HG03571 (cell line): ENCODE results near the gene RYR1.
"Not testable (repeated sequence)": the region's sequence is repeated elsewhere in the genome, so short reads cannot be mapped to it uniquely, and the experiment has no call there.

Experiments
- ATAC-seq: cut with Tn5 transposase; IDR thresholded peaks from one replicate; pipeline ENCODE4 v1.9.1; 2021; ENCODE audit not compliant: unreplicated experiment

RYR1 gene

DNA sequence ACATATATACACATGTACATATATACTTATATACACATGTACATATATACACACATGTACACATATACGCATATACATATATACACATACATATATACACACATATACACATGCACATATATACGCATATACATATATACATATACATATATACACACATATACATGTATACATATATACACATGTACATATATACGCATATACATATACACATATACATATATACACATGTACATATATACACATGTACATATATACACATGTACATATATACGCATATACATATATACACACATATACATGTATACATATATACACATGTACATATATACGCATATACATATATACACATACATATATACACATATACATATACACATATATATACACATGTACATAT is 169.4 kb downstream of the RYR1 start:
- not testable (repeated sequence) for ATAC-seq

DNA sequence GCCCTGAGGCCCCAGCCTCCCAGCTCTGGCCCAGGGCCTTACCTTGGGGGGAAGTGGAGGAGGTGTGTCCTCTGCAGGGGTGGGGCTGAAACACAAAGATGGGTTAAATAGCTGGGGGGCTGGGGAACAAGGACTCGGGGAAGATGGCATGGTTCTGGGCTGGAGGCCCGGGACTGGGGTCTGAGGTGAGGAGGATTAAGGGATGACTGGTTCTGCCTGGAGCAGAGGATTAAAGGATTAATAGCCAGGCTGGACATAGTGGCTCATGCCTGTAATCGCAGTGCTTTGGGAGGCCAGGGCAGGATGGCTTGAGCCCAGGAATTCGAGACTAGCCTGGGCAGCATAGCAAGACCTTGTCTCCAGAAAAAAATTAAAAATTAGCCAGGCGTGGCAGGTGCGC is 172.6 kb downstream of the RYR1 start:
- no peak for ATAC-seq

DNA sequence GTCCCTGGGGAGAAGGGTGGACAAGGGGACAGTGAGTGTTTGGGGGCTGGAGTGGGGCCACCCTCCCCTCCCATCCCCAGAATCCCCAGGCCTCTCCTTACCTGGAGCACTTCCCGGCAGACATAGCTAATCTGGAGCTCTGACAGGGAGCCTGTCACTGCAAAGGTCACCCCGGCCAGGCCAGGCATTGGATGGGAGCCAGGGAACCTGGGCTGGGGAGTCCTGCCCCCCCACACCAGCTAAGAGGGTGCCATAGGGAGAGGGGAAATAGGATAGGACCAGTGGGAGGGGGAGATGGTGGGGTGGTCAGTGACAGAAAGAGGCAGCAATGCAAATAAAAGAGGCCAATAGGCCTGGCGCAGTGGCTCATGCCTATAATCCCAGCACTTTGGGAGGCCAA is 180.8 kb downstream of the RYR1 start:
- ATAC-seq, result no peak

DNA sequence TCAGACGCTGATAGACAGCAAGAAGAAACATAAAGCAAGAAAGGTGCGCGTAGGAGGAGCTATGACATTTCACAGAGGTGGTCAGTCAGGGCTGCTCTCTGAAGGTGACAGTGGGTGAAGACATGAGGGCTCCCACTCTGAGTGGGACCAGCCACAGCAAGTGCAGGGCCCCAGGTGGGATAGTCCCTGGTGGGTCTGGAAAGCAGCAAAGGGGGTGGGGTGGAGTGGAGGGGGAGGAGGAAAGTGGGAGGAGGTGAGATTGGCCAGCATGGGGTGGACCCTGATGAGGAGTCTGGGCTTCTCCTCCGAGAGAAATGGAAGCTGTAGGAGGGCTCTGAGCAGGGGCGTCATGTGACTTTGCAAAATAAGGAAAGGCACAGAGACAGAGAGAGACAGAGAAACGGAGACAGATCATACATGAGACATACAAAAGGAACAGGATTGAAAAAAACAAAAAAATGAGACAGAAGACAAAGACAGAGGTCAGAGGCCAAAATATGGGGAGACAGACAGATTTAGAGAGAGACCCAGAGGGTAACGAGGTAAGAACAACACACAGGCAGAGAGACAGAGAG is 181.6 kb downstream of the RYR1 start:
- ATAC-seq, result no peak

DNA sequence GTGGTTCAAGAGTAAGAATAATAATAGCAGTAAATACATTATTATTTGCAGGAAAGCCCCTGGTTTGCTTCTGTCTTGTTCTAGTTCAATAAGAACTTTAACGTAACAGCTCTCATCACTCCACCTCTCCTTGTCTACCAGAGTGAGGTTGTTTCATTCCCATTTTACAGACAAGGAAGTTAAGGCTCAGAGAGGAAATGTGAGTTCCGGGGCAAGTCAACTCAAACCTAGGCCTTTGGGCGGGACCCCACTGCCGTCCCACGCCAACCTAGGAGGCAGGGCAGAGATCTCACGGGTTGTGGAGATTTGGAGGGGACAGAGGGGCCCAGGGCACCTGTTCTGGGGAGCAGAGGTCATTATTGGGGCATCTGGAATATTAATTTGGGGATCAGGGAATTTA is 182.8 kb downstream of the RYR1 start:
- ATAC-seq, result no peak

DNA sequence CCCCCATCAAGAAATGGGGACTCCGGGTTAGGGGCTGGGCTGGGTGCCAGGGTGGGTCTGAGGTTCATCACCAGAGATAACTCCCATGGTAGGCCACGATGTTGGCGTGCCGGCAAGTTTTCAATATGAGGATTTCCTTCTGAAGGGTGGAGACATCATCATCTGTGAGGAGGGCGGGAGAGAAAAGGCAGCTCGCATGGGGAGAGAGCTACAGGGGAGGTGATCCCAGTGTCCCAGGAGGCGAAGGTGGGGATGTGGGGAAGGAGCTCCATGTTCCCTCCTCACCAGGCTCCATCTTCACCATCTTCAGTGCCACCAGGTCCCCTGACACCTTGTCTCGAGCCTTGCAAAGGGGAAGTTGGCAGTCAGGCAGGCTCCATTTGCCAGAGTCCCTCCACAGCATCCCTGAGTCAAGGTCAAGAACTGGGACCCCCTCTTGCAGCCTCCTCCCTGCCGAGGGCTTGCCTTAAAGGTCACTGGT is 183.8 kb downstream of the RYR1 start:
- peak; percentile 1 for ATAC-seq

DNA sequence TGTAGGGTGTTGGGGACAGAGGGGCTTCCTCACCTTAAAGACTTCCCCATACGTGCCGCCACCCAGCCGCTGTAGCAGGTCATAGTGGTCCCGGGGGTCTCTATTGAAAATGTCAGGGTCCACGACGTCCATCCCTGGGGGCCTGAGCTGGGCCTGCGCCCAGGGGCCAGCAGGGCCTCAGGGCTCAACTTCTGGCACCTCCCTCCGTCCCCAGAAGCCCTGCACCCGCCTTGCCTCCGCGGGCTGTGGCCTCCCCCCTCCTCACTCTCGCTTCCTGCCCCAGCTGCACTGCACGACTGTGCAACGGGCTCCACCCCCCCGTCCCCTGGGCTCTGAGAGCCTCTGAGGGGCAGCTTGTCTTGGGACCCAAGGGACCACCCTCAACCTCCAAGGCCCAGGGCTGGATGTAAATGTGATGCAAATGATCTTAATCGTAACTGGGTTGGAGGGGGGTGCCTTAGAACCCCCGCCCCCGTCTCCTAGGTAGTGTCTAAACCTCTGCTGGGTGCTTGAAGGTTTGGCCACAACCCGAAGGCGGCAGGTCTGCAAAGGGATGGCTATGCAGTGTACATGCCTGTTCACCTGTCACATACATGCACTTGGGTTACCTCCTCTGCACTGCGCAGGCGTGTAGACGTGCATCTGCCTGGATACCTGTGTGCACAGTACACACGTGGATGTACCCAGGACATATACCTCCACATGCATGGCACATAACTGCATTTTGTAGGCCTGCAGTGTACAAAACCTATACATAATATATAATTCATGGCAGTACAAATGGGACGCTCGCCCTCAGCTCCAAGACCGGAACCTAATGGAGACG is 184.5 kb downstream of the RYR1 start, which contains the start of gene MAP4K1:
TSS of gene MAP4K1 (minus strand) at position 190 of the 826 bp plus-strand sequence. CDS start at position 132, 58 bp downstream.
- ATAC-seq, result peak; percentile 53

DNA sequence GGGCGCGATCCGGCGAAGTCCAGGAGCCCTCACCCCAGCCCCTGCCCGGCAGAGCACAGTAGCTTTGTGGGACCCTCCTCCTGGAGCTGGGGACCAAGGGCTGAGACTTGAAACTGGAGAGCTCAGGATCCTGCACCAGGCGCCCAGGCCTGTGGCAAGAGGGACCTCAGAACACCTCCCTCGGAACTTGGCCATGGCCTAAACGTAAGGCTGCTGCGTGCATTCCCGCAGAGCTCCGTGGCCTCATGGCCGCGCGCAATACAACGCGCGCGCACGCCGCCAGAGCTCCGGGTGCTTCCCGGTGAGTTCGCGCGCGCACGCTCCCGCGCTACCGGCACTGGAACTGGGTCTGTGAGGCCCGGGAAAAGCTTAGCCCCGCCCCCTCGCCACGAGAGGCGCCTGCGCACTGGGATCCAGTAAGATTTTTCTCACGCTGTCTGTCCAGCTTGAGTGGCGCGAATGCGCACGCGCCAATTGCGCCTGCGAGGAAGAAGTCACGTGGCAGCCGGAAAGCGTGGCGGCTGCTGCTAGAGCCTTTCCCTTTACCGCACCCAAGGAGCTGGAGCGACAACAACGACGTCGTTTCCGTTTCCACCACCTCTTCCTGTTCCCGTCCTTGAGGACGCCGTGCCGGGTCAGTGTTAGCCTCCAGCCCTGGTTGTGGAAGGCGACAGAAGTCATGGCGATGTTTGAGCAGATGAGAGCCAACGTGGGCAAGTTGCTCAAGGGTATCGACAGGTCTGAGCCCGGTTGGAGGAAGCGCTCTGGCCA is 185.3 kb downstream of the RYR1 start, which contains the start of gene EIF3K:
TSS of gene EIF3K (plus strand) at position 599 of the 771 bp plus-strand sequence. CDS start at position 680, 81 bp downstream.
- ATAC-seq, result peak; percentile 40

DNA sequence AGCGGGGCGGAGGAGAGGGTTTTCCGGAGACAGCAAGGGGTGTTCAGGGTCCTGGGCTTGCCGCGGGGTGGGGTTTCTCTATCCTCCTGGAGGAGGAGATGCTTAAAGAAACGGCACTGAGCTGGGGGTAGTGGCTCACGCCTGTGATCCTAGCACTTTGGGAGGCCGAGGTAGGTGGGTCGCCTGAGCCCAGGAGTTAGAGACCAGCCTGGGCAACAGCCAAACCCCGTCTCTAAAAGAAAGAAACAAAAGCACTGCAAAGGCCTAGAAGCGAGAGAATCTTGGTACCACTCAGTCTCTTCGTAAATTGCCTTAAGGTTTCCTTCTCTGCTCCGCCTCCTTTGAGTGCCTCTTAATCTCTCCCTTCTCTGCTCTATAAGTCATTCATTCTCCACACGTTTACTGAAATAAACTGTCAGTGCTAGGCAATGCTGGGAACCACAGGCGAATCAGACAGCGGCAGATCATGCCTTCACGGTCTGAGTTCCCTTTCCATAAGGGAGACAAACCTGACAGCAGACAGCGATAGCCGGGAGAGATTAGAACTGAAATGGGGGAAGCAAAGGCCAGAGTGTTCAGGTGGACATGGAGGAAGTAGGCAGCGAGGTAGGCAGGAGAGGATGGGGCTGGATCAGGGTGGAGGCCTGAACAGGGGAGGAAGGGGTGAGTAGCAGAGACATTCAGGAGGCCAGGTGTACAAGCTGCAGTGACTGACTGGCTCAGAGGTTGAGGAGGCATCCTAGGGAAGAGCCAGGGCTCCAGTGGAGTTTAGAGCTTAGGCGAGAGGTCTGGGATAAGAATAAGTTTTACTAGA is 186.1 kb downstream of the RYR1 start:
- ATAC-seq, result no peak

DNA sequence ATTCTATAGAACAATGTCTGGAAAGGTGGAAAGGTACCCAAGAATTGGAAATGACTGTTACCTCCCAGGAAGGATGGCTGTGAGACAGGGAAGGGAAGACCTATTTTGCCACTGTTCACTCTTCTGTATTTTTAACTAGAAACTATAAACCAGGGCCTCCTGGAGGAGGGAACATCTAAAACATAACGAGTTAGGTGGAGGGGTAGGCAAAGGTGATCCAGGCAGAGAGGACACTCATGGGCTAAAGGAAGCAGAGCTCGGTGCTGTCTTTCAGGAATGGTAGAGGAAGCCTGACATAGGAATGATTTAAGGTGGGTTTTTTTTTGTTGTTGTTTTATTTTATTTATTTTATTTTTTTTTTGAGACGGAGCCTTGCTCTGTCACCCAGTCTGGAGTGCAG is 191.3 kb downstream of the RYR1 start:
- ATAC-seq, result no peak

DNA sequence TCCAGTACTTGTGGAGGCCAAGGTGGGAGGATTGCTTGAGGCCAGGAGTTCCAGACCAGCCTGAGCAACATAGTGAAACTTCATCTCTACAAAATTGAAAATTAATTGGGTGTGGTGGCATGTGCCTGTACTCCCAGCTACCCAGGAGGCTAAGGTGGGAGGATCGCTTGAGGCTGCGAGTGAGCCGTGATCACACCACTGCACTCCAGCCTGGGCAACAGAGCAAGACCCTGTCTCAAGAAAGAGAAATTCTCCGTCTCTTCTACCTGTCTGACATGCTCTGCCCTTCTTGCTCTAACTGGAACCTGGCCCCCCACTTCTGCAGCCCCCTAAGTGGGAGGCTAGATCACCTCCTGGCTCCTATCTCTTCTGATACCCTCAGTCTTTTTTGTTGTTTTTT is 192.9 kb downstream of the RYR1 start:
- no peak for ATAC-seq

DNA sequence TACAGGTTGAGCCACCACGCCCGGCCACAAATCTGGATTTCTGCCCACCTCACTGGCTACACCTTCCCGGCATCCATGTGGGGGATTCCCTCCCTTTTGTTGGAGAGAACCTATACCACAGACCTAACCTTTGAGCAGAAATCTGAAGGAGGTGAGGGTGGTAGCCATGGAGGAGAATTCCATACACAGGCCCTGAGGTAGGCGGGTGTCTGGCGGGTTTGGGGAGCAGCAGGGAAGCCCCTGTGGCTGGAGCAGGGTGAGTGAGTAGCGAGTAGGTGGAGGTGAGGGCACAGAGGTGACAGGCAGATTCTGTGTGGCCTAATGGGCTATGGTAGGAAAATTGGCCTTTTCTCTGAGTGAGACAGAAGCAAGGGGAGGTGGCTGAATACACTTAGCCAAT is 196.1 kb downstream of the RYR1 start:
- ATAC-seq, result no peak

DNA sequence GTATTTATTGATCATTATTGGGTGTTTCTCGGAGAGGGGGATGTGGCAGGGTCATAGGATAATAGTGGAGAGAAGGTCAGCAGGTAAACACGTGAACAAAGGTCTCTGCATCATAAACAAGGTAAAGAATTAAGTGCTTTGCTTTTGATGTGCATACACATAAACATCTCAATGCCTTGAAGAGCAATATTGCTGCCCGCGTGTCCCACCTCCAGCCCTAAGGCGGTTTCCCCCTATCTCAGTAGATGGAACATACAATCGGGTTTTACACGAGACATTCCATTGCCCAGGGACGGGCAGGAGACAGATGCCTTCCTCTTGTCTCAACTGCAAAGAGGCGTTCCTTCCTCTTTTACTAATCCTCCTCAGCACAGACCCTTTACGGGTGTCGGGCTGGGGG is 197.8 kb downstream of the RYR1 start:
- not testable (repeated sequence) for ATAC-seq

DNA sequence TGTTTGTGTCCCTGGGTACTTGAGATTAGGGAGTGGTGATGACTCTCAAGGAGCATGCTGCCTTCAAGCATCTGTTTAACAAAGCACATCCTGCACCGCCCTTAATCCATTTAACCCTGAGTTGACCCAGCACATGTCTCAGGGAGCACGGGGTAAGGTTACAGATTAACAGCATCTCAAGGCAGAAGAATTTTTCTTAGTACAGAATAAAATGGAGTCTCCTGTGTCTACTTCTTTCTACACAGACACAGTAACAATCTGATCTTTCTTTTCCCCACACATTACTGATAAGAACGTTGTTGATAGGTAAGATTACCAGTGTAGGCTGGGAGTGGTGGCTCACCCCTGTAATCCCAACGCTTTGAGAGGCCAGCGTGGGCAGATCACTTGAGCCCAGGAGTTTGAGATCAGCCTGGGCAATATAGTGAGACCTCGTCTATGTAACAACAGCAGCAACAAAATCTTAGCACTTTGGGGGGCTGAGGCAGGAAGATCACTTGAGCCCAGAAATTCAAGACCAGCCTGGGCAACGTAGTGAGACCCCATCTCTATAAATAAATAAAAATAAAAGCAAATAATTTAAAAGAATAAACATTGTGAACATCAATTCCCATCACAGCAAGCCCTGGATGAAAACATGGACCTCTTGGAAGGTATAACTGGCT is 198.5 kb downstream of the RYR1 start:
- not testable (repeated sequence) for ATAC-seq

DNA sequence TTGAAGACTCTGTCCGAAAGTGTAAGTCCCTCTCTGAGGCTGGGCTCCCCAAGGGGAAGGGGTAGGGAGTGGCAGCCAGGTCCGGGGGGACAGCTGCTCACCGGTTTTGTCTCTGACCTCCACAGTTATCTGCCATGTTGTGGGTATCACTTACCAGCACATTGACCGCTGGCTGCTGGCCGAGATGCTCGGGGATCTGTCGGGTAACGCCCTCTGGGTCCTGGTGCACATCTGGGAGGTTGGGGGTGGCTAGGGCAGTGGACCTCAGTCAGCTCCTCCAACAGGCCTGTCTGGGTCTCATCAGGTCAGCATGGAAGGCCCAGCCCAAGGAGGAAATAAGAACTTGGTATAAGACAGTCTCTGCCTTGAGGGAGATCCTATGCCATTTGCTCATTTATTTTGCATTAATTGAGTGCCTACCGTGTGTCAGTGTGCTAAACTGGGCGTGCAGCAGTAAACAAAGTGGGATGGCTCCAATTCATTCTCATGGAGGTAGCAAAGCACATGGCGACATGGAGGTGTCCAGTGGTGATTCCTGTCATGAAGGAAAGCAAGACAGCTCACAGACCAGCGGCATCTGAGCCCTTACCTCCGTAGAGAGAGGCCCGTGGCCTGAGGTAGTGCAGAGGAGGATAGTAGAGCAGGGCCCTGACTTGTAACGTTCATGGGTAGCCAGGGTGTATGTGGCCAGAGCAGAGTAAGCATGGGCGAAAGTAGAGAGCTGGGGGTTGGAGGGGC is 199.2 kb downstream of the RYR1 start:
- ATAC-seq, result no peak

DNA sequence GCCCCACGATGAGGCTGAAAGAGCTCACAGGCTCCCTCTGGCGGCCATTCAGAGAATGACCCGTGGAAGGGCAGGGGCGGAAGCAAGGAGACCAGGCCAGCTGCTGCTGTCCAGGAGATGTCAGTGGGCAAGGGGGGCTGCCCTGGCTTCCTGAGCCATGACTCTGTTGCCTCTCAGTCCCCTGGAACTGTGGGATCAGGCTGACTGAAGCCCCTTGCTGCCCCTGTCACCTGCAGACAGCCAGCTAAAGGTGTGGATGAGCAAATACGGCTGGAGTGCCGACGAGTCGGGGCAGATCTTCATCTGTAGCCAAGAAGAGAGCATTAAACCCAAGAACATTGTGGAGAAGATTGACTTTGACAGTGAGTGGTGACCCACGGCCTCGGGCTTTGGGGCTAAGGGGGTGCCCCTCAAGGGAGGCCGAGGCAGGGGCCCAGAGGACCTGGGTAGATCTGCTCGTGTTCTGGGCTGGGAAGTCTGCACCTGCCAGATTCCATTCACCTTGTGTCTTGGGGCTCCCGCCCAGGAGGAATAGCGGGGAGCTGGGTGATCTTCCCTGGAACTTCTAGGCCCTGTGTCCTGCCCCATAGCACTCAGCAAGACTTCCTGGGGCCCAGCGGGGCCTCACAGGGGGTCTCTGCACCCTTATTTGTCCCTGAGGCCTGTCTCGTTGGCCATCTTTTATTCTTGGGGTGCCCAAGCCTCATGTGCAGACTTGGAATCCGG is 201.4 kb downstream of the RYR1 start:
- no peak for ATAC-seq

DNA sequence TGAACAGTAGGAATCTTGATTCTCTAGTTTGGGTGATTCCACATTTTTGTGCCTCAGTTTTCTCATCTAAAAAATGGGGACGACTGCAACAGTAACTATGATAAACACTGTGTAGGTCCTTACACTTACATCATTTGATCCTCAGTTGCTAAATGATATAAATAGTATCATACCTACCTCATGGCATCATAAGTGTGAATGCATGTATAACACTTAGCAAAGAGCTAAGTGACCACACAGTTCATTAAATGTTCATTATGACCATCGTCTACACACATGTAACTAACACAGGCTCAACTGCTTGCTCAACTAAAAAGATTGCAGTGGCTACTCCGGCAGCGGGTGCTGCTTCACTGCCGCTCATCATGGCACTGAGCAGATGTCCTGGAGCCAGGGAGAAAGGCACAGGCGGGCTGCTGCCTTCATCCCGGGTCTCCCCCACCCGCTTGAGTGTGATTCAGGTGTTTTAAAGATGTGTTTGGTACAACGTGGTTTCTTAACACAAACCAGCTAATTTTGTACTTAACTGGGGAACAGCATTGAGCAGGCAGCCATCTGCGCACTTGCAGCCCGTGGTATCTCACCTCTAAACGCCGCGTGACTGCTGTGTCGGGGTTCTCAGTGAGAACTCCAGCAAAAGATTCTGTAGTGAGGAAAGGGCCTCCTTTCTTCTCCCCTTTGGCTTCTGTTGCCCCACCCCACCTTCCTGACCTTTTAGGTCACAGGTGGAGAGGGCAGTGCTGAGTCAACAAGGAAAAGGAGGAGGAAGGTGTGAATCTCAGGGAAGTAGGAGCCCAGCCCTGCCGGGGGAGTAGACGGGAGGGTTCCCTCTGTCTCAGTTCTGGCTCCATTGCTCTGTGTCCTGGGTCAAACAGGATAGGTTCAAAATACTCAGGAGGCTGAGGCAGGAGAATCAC is 202.2 kb downstream of the RYR1 start:
- ATAC-seq, result no peak
